Measurements from ENCODE around the gene GRK5.

DNA sequence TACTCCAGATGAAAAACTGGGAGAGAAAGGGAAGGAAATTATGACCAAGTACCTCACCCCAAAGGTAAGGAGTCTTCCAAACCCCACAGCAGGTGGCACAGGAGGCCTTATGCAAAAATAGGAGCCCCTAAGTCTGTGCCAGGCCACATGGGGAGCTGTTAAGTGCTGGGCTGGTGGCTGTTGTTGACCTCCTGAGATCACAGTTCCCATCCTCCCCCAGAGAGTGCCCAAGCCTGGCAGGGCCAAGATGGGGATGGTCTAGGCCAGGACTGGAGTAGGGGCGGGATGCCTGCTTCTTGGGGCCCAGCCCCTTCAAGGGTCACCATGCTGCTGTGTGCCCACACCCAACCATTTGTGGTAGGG lies 189.3 kb downstream of the GRK5 start:
- TF ChIP-seq CTCF (IDR thresholded peaks at IDR 0.05), result no peak
- no peak for TF ChIP-seq POLR2A (IDR thresholded peaks at IDR 0.05)

Measured in tibial nerve (tissue), 3 donors.